ENCODE results near the gene NLGN3.

DNA sequence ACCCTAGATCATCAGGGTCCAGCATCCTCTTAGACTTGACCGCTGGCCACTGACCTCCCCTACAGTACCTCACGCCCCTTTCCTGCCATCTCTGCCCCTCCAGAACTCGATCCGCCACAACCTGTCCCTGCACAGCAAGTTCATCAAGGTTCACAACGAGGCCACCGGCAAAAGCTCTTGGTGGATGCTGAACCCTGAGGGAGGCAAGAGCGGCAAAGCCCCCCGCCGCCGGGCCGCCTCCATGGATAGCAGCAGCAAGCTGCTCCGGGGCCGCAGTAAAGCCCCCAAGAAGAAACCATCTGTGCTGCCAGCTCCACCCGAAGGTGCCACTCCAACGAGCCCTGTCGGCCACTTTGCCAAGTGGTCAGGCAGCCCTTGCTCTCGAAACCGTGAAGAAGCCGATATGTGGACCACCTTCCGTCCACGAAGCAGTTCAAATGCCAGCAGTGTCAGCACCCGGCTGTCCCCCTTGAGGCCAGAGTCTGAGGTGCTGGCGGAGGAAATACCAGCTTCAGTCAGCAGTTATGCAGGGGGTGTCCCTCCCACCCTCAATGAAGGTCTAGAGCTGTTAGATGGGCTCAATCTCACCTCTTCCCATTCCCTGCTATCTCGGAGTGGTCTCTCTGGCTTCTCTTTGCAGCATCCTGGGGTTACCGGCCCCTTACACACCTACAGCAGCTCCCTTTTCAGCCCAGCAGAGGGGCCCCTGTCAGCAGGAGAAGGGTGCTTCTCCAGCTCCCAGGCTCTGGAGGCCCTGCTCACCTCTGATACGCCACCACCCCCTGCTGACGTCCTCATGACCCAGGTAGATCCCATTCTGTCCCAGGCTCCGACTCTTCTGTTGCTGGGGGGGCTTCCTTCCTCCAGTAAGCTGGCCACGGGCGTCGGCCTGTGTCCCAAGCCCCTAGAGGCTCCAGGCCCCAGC lies 43.8 kb upstream of the NLGN3 start:
- TF ChIP-seq, protein P1, sequence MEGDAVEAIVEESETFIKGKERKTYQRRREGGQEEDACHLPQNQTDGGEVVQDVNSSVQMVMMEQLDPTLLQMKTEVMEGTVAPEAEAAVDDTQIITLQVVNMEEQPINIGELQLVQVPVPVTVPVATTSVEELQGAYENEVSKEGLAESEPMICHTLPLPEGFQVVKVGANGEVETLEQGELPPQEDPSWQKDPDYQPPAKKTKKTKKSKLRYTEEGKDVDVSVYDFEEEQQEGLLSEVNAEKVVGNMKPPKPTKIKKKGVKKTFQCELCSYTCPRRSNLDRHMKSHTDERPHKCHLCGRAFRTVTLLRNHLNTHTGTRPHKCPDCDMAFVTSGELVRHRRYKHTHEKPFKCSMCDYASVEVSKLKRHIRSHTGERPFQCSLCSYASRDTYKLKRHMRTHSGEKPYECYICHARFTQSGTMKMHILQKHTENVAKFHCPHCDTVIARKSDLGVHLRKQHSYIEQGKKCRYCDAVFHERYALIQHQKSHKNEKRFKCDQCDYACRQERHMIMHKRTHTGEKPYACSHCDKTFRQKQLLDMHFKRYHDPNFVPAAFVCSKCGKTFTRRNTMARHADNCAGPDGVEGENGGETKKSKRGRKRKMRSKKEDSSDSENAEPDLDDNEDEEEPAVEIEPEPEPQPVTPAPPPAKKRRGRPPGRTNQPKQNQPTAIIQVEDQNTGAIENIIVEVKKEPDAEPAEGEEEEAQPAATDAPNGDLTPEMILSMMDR (IDR thresholded peaks at IDR 0.05; ENCODE audit: borderline replicate concordance, extremely low read depth, low read length, poor library complexity, severe bottlenecking) = no peak
- no peak for TF ChIP-seq EZH2 (IDR thresholded peaks at IDR 0.05; ENCODE audit: borderline replicate concordance, low read depth, low read length, severe bottlenecking)
